Tibial nerve (tissue), 4 donors: ENCODE data around the gene DCTN3. TPM values are rescaled to one million over a fixed set of nuclear protein-coding genes. Genes with fewer than 3 reads are reported as not detected.
A peak's percentile ranks its signal among the peaks of the same experiment; 100 is the strongest.

Experiments used
- DNase-seq, 2 donors: peaks; one replicate each; pipeline ENCODE4 v3.0.0-alpha.2; 2019; ENCODE audit warnings: low spot score in 2 of 2
- H3K27ac ChIP-seq, 4 donors: fragments of 200-600 bp; sonication (generic) in 3 of 4; one replicate each; pipeline ENCODE4 v1.5.1; 2017 to 2019; ENCODE audit warnings: mild to moderate bottlenecking in 1 of 4
- H3K27me3 ChIP-seq, 2 donors: fragments of 200-600 bp; sonication (generic) in 1 of 2; one replicate each; pipeline versions ENCODE4 v1.5.1 to v1.6.0; 2017 to 2019
- H3K36me3 ChIP-seq, 3 donors: fragments of 200-600 bp; sonication (generic); one replicate each; pipeline ENCODE4 v1.5.1; 2018 to 2019
- H3K4me1 ChIP-seq, 4 donors: fragments of 200-600 bp; sonication (generic) in 3 of 4; one replicate each; pipeline ENCODE4 v1.5.1; 2017 to 2019
- H3K4me3 ChIP-seq, 4 donors: fragments of 200-600 bp; sonication (generic) in 3 of 4; one replicate each; pipeline ENCODE4 v1.5.1; 2017 to 2019; ENCODE audit warnings: mild to moderate bottlenecking in 1 of 4, moderate library complexity in 1 of 4
- H3K9me3 ChIP-seq, 4 donors: fragments of 200-600 bp; sonication (generic) in 3 of 4; one replicate each; pipeline ENCODE4 v1.5.1; 2017 to 2019
- CTCF ChIP-seq, 5 experiments: fragments of 200-600 bp in 3 of 5; fragments of 450-650 bp in 2 of 5; sonication (generic) in 3 of 5; IDR thresholded peaks; one replicate each; pipeline ENCODE4 v1.5.1; 2016 to 2019; ENCODE audit warnings: antibody characterized with exemption in 5 of 5, mild to moderate bottlenecking in 3 of 5, moderate library complexity in 2 of 5
- EP300 ChIP-seq, 2 donors: sonication (generic); formaldehyde crosslinking; IDR thresholded peaks; one replicate each; pipeline ENCODE4 v1.6.1; 2017; ENCODE audit warnings: antibody characterized with exemption in 2 of 2, mild to moderate bottlenecking in 1 of 2
- POLR2A ChIP-seq, 2 donors: fragments of 450-650 bp; IDR thresholded peaks; one replicate each; pipeline ENCODE4 v1.6.1; 2017; ENCODE audit warnings: antibody characterized with exemption in 2 of 2, mild to moderate bottlenecking in 2 of 2, moderate library complexity in 2 of 2
- WGBS, 2 donors: methylation state at CpG; one replicate each; pipeline ENCODE4 v1.1.5; 2018; 5-methylcytosine and 5-hydroxymethylcytosine counted together
- total RNA-seq, 4 donors: library from RNA; depleted of rRNA; stranded (reverse); fragments of >200 nt; gene quantifications; one replicate each; pipeline ENCODE4 v1.1.0, GENCODE V29; 2016

DCTN3 gene
- total RNA-seq, 4 donors from 2014 or later, result 64.7 to 87.5 (median 73.7) TPM

DNA sequence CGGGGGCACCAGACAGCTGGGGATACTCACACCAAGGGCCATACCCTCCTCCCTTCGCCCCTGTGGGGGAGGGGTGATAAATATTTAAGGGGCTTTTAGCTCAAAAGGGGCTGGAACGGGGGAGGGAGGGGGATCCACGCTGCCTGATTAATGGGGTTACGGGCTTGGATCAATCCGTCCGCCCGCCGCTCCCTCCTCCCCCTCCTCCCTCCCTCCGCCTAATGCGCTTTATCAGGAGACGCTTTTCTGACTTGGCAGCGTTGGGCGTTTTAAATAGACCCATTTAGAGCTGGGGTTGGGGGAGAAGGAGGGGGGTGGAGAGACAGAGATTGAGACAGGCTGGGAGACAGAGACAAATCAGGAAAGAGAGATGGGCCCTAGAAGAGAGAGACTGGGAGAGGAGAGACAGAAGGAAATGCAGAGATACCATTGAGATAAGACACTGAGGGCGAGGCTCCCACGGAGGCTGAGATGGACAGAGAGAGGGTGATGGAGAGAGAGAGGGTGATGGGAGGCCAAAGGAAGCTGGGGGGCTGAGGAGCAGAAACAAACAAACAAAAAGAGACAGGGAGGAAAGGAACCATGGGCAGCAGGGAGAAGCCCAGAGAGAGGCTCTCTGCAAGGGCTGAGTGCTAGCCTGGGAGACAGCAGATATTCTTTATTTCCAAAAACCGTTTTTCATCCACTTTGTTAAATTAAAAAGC lies 41.0 kb downstream of the DCTN3 start:
- no peak overlapping the region for H3K4me3 ChIP-seq
- peaks cover 0 to 56% (median 5%) of the 10 kb centered on the region in 4 donors for H3K4me1 ChIP-seq
- TF ChIP-seq EP300 (IDR thresholded peaks at IDR 0.05) (no peak), POLR2A (IDR thresholded peaks at IDR 0.05) (no peak), CTCF (IDR thresholded peaks at IDR 0.05) (no peak)
- no peaks in the 10 kb centered on the region for H3K9me3 ChIP-seq
- DNase-seq, result no peak
- no peak overlapping the region for H3K27ac ChIP-seq
- peaks cover 0 to 30% of the 10 kb centered on the region in 2 donors for H3K27me3 ChIP-seq
- no peaks in the 10 kb centered on the region for H3K36me3 ChIP-seq
- 23 to 44% methylated on average over 17 of the region's 17 CpGs for WGBS, 2 donors

DNA sequence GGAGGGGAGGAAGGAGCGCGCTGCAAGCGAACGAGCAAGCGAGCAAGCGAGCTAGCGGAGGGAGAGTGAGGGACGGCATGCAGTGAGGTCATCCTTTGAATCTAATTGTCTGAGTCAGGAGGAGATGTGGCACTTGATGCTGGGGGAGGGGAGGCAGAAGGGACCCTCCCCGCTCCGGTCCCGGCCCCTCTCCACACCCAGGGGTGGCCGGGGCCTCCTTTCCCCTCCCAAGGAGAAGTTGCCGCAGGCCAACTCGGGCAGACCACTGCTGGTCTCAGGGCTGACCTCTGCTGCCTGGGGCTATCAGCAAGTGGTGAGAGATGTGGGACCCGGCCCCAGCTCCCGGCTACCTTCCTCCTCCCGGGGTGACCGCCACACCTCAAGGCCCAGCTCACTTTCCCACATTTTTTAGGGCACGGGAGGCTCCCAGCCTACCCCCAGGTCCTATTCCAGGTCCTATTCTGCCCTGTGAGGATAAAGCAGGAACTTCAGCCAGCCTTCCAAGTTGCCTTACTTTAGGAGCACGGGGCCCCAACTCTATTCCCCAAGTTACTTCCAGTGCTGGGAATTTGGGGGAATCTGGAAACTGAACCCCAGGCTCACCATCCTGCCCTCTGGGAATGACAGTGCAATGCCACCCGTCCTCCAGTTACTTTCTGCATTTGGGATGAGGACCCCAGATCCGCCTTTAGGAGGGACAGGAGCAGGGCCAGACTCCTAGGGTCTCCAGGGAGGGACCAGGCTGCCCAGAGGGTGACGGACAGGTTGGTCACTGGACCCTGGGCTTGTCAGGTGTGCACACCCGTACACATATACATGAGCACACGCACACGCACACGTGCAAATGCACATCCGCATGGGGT lies 41.8 kb downstream of the DCTN3 start:
- H3K4me3 ChIP-seq, result peak overlapping the region in 3 of 4 donors; percentile 5 to 50 (median 24)
- WGBS, 2 donors, result 31 to 32% methylated on average over 27 of the region's 28 CpGs
- no peaks in the 10 kb centered on the region for H3K9me3 ChIP-seq
- no peak for TF ChIP-seq EP300 (IDR thresholded peaks at IDR 0.05)
- TF ChIP-seq POLR2A (IDR thresholded peaks at IDR 0.05), result no peak
- TF ChIP-seq CTCF (IDR thresholded peaks at IDR 0.05), result no peak
- no peaks in the 10 kb centered on the region for H3K36me3 ChIP-seq
- H3K27me3 ChIP-seq, result peaks cover 0 to 30% of the 10 kb centered on the region in 2 donors
- peak overlapping the region in 2 of 4 donors; percentile 46 to 48 for H3K27ac ChIP-seq
- DNase-seq, result no peak
- H3K4me1 ChIP-seq, result peaks cover 0 to 63% (median 5%) of the 10 kb centered on the region in 4 donors

DNA sequence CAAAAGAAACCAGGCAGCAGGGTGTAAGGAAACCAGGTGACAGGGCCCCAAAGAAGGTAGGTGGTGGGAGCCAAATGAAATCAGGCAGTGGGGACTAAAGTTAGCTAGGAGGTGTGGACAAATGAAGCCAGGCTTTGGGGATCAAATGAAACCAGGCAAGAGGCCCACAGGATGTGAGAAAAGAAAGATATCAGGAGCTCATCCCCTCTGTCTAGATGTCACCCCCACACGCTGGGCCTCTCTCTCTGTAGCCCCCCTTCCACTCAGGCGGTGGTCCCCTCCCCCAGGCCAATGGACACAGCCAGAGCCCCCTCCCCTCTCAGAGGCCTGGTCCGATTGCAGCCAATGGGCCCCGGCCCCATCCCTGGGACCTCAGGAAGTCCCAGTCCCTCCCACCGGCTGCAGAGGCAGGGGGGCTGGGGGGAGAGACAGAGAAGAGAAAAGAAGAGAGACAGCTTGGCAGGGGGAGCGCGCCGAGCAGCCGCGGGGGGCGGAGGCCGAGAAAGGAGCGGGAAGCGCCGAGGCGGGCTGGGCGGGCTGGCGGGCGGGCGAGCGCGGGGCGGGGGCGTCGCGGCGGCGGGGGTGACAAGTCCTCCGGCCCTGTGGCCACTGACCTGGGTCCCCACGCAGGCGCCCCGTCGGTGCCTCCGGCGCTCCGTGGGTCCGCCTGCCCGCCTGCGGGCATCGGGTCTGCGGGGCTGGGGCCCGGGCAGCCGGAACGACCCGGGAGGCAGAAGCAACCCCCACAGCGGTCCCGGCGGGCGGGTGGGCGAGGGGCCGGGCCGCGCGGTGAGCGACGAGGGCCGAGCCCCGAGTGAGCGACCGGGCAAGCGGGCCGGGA lies 42.7 kb downstream of the DCTN3 start:
- TF ChIP-seq CTCF (IDR thresholded peaks at IDR 0.05), result no peak
- TF ChIP-seq POLR2A (IDR thresholded peaks at IDR 0.05), result no peak
- no peak for TF ChIP-seq EP300 (IDR thresholded peaks at IDR 0.05)
- DNase-seq, result no peak
- H3K36me3 ChIP-seq, result no peaks in the 10 kb centered on the region
- 4 to 12% methylated on average over 6 to 42 of the region's 62 CpGs for WGBS, 2 donors
- peak overlapping the region in 3 of 4 donors; percentile 5 to 50 (median 24) for H3K4me3 ChIP-seq
- H3K4me1 ChIP-seq, result peaks cover 0 to 72% (median 5%) of the 10 kb centered on the region in 4 donors
- H3K27me3 ChIP-seq, result peaks cover 0 to 30% of the 10 kb centered on the region in 2 donors
- no peaks in the 10 kb centered on the region for H3K9me3 ChIP-seq
- H3K27ac ChIP-seq, result peak overlapping the region in 2 of 4 donors; percentile 46 to 60

DNA sequence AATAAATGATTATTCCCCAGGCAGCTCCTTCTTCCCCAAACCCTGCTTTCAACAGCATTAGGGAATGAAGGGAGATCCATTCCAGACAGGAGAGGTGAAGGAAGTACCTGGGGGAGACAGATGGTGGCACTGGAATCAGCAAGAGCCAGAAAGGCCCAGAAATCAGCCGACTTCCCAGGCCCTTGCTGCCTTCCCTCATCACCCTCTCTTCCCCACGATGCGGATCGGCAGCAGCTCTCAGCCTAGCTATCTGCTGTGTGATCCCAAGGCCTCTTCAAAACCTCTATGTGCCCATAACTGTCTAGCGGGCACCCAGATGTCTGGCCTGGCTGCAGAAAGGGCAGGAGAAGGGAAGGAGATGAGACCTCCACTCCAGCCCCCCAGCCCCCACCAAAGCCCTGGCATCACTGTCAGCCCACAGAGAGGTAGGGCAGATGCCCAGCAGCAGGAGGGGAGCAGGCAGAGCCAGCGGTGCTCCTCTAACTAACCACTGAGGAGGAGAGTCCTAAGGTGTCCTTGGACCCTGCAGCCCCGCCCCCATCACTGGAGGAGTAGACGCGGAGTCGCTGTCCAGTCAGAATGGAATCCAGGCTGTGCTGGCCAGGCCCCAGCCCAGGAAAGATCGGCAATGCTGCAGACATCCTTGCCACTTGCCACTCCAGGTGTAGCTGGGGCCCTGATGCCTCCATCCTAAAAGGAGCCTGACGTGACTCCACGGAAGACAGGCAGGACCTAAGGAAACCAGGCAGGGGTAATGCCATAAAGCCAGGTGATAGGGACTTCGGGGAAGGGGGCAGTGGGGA lies 43.5 kb downstream of the DCTN3 start:
- Histone ChIP-seq H3K27ac (peak overlapping the region in 2 of 4 donors; percentile 13 to 38), H3K27me3 (peaks cover 0 to 30% of the 10 kb centered on the region in 2 donors), H3K36me3 (no peaks in the 10 kb centered on the region), H3K4me1 (peaks cover 0 to 79% (median 5%) of the 10 kb centered on the region in 4 donors), H3K4me3 (no peak overlapping the region), H3K9me3 (no peaks in the 10 kb centered on the region)
- 63 to 72% methylated on average over 10 to 14 of the region's 14 CpGs for whole genome bisulfite sequencing, 2 donors
- no peak for DNase-seq
- TF ChIP-seq EP300 (IDR thresholded peaks at IDR 0.05), result no peak
- TF ChIP-seq CTCF (IDR thresholded peaks at IDR 0.05), result no peak
- TF ChIP-seq POLR2A (IDR thresholded peaks at IDR 0.05), result no peak
